Neuron (in vitro differentiated cells): ENCODE data around the gene TTLL4.

Experiments
- H2AFZ ChIP-seq: one replicate; pipeline ENCODE4 v1.6.1; 2013; ENCODE audit warnings: low read depth, mild to moderate bottlenecking, inconsistent platforms, low read length, moderate library complexity
- H3K27me3 ChIP-seq: one replicate; pipeline ENCODE4 v1.6.1; 2013; ENCODE audit warnings: low read length; ENCODE audit not compliant: insufficient read depth
- H3K36me3 ChIP-seq: one replicate; pipeline ENCODE4 v1.6.1; 2013; ENCODE audit warnings: low read length; ENCODE audit not compliant: insufficient read depth
- H3K4me1 ChIP-seq: one replicate; pipeline ENCODE4 v1.6.1; 2013; ENCODE audit warnings: low read length; ENCODE audit not compliant: insufficient read depth
- H3K4me3 ChIP-seq: 2 replicates; pipeline ENCODE4 v1.5.1; 2013; ENCODE audit warnings: mild to moderate bottlenecking, low read length, moderate library complexity
- H3K9me3 ChIP-seq: one replicate; pipeline ENCODE4 v1.6.1; 2013; ENCODE audit warnings: low read length

The TTLL4 gene

DNA sequence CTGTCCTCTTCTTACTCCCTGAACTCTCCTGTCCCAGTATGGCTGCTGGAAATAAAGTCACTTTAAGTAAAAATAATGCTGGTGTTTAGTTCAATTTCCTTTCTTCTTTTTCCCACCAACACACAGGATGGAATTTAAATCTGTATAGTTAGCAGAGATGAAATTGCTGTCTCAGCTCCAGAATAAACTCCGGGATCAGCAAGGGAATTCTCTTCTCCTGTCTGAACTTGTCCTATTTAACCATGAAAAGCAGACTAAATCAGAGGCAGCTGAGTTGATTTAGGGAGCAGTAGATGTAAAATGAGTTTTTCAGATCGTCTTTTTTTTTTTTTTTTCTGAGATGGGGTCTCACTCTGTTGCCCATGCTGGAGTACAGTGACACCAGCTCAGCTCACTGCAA lies 25.9 kb downstream of the TTLL4 start:
- H3K4me3 ChIP-seq: no peak overlapping the region
- no peaks in the 10 kb centered on the region for H3K9me3 ChIP-seq
- H3K27me3 ChIP-seq: no peaks in the 10 kb centered on the region
- peaks cover 3% of the 10 kb centered on the region for H3K4me1 ChIP-seq
- H2AFZ ChIP-seq: no peak overlapping the region
- H3K36me3 ChIP-seq: peaks cover 45% of the 10 kb centered on the region

GRCh38 chr2:218743068-218743467 lies 32.4 kb downstream of the TTLL4 start:
- H3K9me3 ChIP-seq: peaks cover 3% of the 10 kb centered on the region
- peaks cover 11% of the 10 kb centered on the region for H3K4me1 ChIP-seq
- H3K4me3 ChIP-seq: no peak overlapping the region
- H2AFZ ChIP-seq: no peak overlapping the region
- H3K27me3 ChIP-seq: no peaks in the 10 kb centered on the region
- peaks cover 80% of the 10 kb centered on the region for H3K36me3 ChIP-seq

DNA sequence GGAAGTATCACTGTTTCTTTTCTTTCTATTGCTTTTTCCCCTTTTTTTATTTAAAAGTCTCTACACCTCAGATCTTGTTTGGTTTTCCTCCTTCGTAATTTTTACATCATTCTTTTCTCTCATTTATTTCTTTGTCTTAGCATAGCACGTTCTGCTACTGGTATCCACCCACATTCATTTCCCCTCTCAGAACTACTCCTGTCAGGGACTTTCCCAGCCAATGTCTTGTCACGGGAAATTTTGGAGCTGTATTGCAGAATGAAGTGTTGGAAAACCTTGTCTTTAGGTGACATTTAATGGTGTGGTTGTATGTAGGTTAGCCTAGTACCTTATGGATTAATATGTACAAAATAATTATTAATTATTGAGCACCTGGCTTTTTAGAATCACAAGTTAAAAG lies 34.0 kb downstream of the TTLL4 start:
- Histone ChIP-seq H3K36me3 (peaks cover 77% of the 10 kb centered on the region), H3K27me3 (no peaks in the 10 kb centered on the region), H3K9me3 (peaks cover 3% of the 10 kb centered on the region)

DNA sequence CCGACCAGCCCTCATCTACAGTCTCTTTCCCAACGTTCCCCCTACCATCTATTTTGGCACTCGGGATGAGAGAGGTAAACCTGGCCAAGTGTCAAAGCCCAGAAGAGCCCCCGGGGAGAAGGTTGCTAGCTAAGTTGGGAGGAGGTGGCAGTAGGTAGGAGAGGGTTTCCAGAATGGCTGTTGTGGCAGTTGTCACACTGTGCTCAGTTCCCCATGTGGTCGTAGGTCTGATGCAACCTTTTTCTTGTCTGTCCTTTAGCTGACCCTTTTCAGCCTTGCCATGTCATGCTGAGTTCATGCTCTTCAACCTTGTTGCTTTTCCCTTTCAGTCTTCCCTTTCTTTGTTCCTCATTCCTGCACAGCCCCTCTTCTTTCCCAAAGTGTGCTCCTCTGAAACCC lies 34.5 kb downstream of the TTLL4 start:
- Histone ChIP-seq H3K27me3 (no peaks in the 10 kb centered on the region), H3K4me3 (no peak overlapping the region), H3K9me3 (peaks cover 3% of the 10 kb centered on the region), H2AFZ (no peak overlapping the region), H3K4me1 (peaks cover 11% of the 10 kb centered on the region), H3K36me3 (peaks cover 77% of the 10 kb centered on the region)

More for the DNA sequence above, 34.0 kb downstream of the TTLL4 start:
- peaks cover 11% of the 10 kb centered on the region for H3K4me1 ChIP-seq
- no peak overlapping the region for H2AFZ ChIP-seq
- H3K4me3 ChIP-seq: no peak overlapping the region

GRCh38 chr2:218745559-218746469 lies 35.2 kb downstream of the TTLL4 start:
- peaks cover 78% of the 10 kb centered on the region for H3K36me3 ChIP-seq
- H3K9me3 ChIP-seq: peaks cover 3% of the 10 kb centered on the region
- H3K4me1 ChIP-seq: peaks cover 11% of the 10 kb centered on the region
- no peak overlapping the region for H3K4me3 ChIP-seq
- H3K27me3 ChIP-seq: no peaks in the 10 kb centered on the region
- no peak overlapping the region for H2AFZ ChIP-seq

DNA sequence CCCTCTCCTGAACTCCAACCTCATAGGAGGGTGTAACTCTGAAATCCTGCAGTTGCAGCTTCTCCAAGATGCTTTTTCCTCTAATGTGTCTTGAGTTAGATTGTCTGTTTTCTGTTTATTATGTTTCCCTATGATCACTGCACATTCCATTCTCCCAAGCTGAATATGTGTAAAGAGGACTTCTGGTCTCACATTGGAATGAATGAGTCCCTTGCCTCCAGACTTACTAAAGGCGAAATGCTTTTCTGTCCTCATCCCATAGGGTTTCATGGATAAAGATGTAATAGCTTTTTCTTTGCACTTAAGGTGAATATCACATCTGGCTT lies 35.8 kb downstream of the TTLL4 start:
- Histone ChIP-seq H3K4me3 (no peak overlapping the region), H3K4me1 (peaks cover 11% of the 10 kb centered on the region), H3K36me3 (peaks cover 78% of the 10 kb centered on the region), H2AFZ (no peak overlapping the region), H3K9me3 (peaks cover 3% of the 10 kb centered on the region), H3K27me3 (no peaks in the 10 kb centered on the region)

DNA sequence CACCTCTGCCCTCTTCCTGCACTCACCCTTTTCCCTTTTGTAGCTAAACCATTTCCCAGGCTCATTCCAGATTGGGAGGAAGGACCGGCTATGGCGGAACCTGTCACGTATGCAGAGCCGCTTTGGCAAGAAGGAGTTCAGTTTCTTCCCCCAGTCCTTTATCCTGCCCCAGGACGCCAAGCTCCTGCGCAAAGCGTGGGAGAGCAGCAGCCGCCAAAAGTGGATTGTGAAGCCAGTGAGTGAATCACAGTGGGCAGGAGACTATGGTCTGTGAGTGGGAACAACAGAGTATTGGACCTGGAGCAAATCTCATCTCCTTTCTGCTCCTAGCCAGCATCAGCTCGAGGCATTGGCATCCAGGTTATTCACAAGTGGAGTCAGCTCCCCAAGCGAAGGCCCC lies 36.3 kb downstream of the TTLL4 start:
- Histone ChIP-seq H3K27me3 (no peaks in the 10 kb centered on the region), H3K36me3 (peaks cover 77% of the 10 kb centered on the region), H3K9me3 (peaks cover 3% of the 10 kb centered on the region), H3K4me3 (no peak overlapping the region), H3K4me1 (peaks cover 11% of the 10 kb centered on the region), H2AFZ (no peak overlapping the region)

GRCh38 chr2:218748741-218749441 lies 38.3 kb downstream of the TTLL4 start:
- Histone ChIP-seq H3K36me3 (peaks cover 88% of the 10 kb centered on the region), H2AFZ (no peak overlapping the region), H3K27me3 (no peaks in the 10 kb centered on the region), H3K4me3 (no peak overlapping the region), H3K9me3 (no peaks in the 10 kb centered on the region), H3K4me1 (peaks cover 11% of the 10 kb centered on the region)

DNA sequence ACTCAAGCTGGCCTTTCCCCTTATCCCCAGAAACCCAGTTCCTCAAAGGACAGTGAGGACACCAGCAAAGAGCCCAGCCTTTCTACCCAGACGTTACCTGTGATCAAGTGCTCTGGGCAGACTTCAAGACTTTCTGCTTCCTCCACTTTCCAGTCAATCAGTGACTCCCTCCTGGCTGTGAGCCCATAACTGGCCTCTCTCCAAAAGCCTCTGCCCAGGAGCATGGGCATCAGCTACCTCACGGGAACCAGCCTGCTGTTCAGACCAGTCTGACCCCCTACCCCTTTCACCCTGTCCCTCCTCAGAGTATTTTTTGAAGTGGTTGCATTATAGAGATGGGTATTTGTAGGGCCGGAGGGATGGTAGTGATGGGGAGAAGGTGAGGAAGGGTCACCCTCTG lies 43.6 kb downstream of the TTLL4 start:
- Histone ChIP-seq H3K27me3 (no peaks in the 10 kb centered on the region), H3K9me3 (no peaks in the 10 kb centered on the region), H2AFZ (no peak overlapping the region), H3K36me3 (peaks cover 68% of the 10 kb centered on the region), H3K4me3 (no peak overlapping the region), H3K4me1 (no peaks in the 10 kb centered on the region)

DNA sequence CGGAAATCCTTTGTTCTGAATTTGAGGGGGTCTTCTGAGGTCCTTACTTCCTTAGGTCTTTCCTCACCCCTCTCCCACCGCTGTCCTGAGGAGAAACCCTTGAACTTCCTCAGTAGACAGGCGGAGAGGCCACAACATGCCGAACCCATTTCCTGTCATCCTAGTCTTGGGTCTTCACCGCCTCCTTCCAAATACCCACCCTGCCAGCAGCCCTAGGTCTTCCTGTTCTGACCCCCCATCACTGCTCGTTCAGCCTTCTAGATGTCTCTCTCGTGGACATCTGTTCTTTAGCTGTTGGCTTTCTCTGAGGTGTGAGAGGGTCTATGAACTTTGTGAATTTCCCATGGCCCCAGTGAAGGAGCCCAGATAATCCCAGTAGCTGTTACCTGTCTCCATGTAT lies 44.1 kb downstream of the TTLL4 start:
- Histone ChIP-seq H3K4me3 (no peak overlapping the region), H3K27me3 (no peaks in the 10 kb centered on the region), H3K9me3 (no peaks in the 10 kb centered on the region), H3K4me1 (no peaks in the 10 kb centered on the region), H3K36me3 (peaks cover 64% of the 10 kb centered on the region), H2AFZ (no peak overlapping the region)

GRCh38 chr2:218755198-218755566 lies 44.5 kb downstream of the TTLL4 start:
- H3K4me3 ChIP-seq: no peak overlapping the region
- no peaks in the 10 kb centered on the region for H3K4me1 ChIP-seq
- H3K36me3 ChIP-seq: peaks cover 60% of the 10 kb centered on the region
- no peaks in the 10 kb centered on the region for H3K27me3 ChIP-seq
- H3K9me3 ChIP-seq: no peaks in the 10 kb centered on the region
- H2AFZ ChIP-seq: no peak overlapping the region

GRCh38 chr2:218755567-218756404 lies 45.2 kb downstream of the TTLL4 start:
- Histone ChIP-seq H3K36me3 (peaks cover 54% of the 10 kb centered on the region), H3K27me3 (no peaks in the 10 kb centered on the region), H2AFZ (no peak overlapping the region), H3K4me3 (no peak overlapping the region), H3K4me1 (no peaks in the 10 kb centered on the region), H3K9me3 (no peaks in the 10 kb centered on the region)
